Measurements from ENCODE around the gene UBE2L5.

DNA sequence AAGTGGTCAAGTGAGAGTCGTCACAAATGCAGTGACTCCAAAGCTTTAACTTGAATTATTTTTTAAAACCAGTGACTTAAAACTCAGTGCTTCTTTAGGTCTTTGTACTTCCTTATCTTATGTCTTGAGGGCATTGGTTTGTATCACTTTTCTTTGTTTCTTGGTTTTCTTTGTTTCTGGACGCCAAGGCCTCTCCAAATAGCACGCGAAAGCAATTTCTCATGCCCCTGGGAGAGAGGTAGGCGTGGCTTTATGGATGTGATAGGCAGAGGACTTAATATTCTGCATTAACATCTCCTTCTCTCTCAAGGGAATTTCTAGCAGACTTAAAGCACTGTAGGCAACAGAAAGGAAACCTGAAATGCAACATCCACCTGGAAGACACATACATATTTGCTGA, 20.6 kb downstream of the UBE2L5 start:
- no peak for TF ChIP-seq FOXK2 (IDR thresholded peaks at IDR 0.05)
- TF ChIP-seq CTBP1 (IDR thresholded peaks at IDR 0.05; ENCODE audit: borderline replicate concordance): no peak
- no peak for TF ChIP-seq LEF1 (IDR thresholded peaks at IDR 0.05; ENCODE audit: borderline replicate concordance)
- no peak for TF ChIP-seq SP1 (IDR thresholded peaks at IDR 0.05)
- TF ChIP-seq HDGF (IDR thresholded peaks at IDR 0.05; ENCODE audit: borderline replicate concordance): no peak
- no peak for TF ChIP-seq SUZ12 (IDR thresholded peaks at IDR 0.05)
- TF ChIP-seq FOXM1 (IDR thresholded peaks at IDR 0.05; ENCODE audit: borderline replicate concordance): no peak
- TF ChIP-seq BHLHE40 (IDR thresholded peaks at IDR 0.05; ENCODE audit: borderline replicate concordance): no peak
- TF ChIP-seq PKNOX1 (IDR thresholded peaks at IDR 0.05): no peak
- TF ChIP-seq FOXA1 (IDR thresholded peaks at IDR 0.05): no peak
- TF ChIP-seq ELF4 (IDR thresholded peaks at IDR 0.05): no peak
- TF ChIP-seq TARDBP (IDR thresholded peaks at IDR 0.05): no peak

Data from HEK293T (cell line).